ENCODE data around the gene MAGEB10. TPM values are rescaled to one million over a fixed set of nuclear protein-coding genes. Genes with fewer than 3 reads are reported as not detected.

The MAGEB10 gene
- total RNA-seq, 1 experiment from 2014 or later = not detected

- Histone ChIP-seq H3K9ac (ENCODE audit: low read length) (no peak overlapping the region), H3K27me3 (ENCODE audit: insufficient read depth, low read length) (no peaks in the 10 kb centered on the region), H3K4me3 (replicated peaks in 1 of 2; ENCODE audit: low read depth in 1 of 2, low read length in 2 of 2) (no peak overlapping the region), H3K27ac (ENCODE audit: low read depth, low read length) (no peak overlapping the region), H3K9me3 (ENCODE audit: control insufficient read depth in 1 of 2, insufficient read depth in 1 of 2, low read depth in 1 of 2, low read length in 2 of 2) (no peaks in the 10 kb centered on the region), H2AFZ (ENCODE audit: low read depth, low read length, poor library complexity, severe bottlenecking) (no peak overlapping the region), H3K4me2 (ENCODE audit: low read length) (no peak overlapping the region), H3K79me2 (ENCODE audit: insufficient read depth, low read length) (no peaks in the 10 kb centered on the region), H3K36me3 (ENCODE audit: control insufficient read depth in 1 of 2, insufficient read depth in 2 of 2, low read length in 2 of 2) (no peaks in the 10 kb centered on the region), H3K4me1 (ENCODE audit: control insufficient read depth in 1 of 2, insufficient read depth in 2 of 2, low read length in 2 of 2) (no peaks in the 10 kb centered on the region), H3K9me2 (ENCODE audit: insufficient read depth) (no peaks in the 10 kb centered on the region), H4K20me1 (ENCODE audit: insufficient read depth) (no peaks in the 10 kb centered on the region)
- CTCF ChIA-PET = no interaction called here
- intact Hi-C loops (cut with micrococcal nuclease) = no loop called here
- TF ChIP-seq CBX3 (IDR thresholded peaks at IDR 0.05; ENCODE audit: low read depth) (no peak), POLR2AphosphoS5 (IDR thresholded peaks at IDR 0.05; ENCODE audit: low read depth, low read length) (no peak)
- BruUV-seq (replicated peaks) = no TSS peak
- DNase-seq (ENCODE audit: low read depth, low spot score) (no peak), ATAC-seq (no peak)
- POLR2A ChIA-PET = no interaction called here
- RAD21 ChIA-PET (ENCODE audit: low non-redundant PET in 1 of 2, low total read pairs in 2 of 2, uncharacterized antibody in 2 of 2, unreplicated experiment in 2 of 2) = no interaction called here
Measured at GRCh38 chrX:27842859-27843258, 35.1 kb downstream of the MAGEB10 start.

GRCh38 chrX:27860337-27860736, 52.5 kb downstream of the MAGEB10 start:
- CTCF ChIA-PET = no interaction called here
- POLR2A ChIA-PET = no interaction called here
- H4K20me1 ChIP-seq (ENCODE audit: insufficient read depth) = no peaks in the 10 kb centered on the region
- no peaks in the 10 kb centered on the region for H3K9me2 ChIP-seq (ENCODE audit: insufficient read depth)
- no TSS peak for BruUV-seq (replicated peaks)
- TF ChIP-seq ZBTB33 (IDR thresholded peaks at IDR 0.05; ENCODE audit: extremely low read depth, insufficient replicate concordance, low read length) = no peak
- TF ChIP-seq EGR1 (IDR thresholded peaks at IDR 0.05; ENCODE audit: low read depth) = no peak
- no peak for TF ChIP-seq POLR2AphosphoS5 (IDR thresholded peaks at IDR 0.05; ENCODE audit: low read depth, low read length)
- no peak for TF ChIP-seq CBX3 (IDR thresholded peaks at IDR 0.05; ENCODE audit: low read depth)
- TF ChIP-seq ATF3 (IDR thresholded peaks at IDR 0.05) = no peak
- no peak for TF ChIP-seq TCF7L2 (IDR thresholded peaks at IDR 0.05; ENCODE audit: borderline replicate concordance, extremely low read depth, insufficient read depth, insufficient read length)
- TF ChIP-seq ZNF274 (IDR thresholded peaks at IDR 0.05; ENCODE audit: low read depth, low read length) = no peak
- no peak for TF ChIP-seq POLR2A (IDR thresholded peaks at IDR 0.05; ENCODE audit: borderline replicate concordance, extremely low read depth, insufficient read depth, insufficient read length)
- no peak for TF ChIP-seq SRF (IDR thresholded peaks at IDR 0.05; ENCODE audit: low read depth)
- no peaks in the 10 kb centered on the region for H3K79me2 ChIP-seq (ENCODE audit: insufficient read depth, low read length)
- RAD21 ChIA-PET (ENCODE audit: low non-redundant PET in 1 of 2, low total read pairs in 2 of 2, uncharacterized antibody in 2 of 2, unreplicated experiment in 2 of 2) = no interaction called here
- ATAC-seq (no peak), DNase-seq (ENCODE audit: low read depth, low spot score) (no peak)
- no peak overlapping the region for H2AFZ ChIP-seq (ENCODE audit: low read depth, low read length, poor library complexity, severe bottlenecking)
- H3K9me3 ChIP-seq (ENCODE audit: control insufficient read depth in 1 of 2, insufficient read depth in 1 of 2, low read depth in 1 of 2, low read length in 2 of 2) = no peaks in the 10 kb centered on the region
- H3K27me3 ChIP-seq (ENCODE audit: insufficient read depth, low read length) = no peaks in the 10 kb centered on the region
- H3K36me3 ChIP-seq (ENCODE audit: control insufficient read depth in 1 of 2, insufficient read depth in 2 of 2, low read length in 2 of 2) = no peaks in the 10 kb centered on the region
- intact Hi-C loops (cut with micrococcal nuclease) = no loop called here
- no peak overlapping the region for H3K4me3 ChIP-seq (replicated peaks in 1 of 2; ENCODE audit: low read depth in 1 of 2, low read length in 2 of 2)
- no peak overlapping the region for H3K4me2 ChIP-seq (ENCODE audit: low read length)
- H3K9ac ChIP-seq (ENCODE audit: low read length) = no peak overlapping the region
- H3K27ac ChIP-seq (ENCODE audit: low read depth, low read length) = no peak overlapping the region
- no peaks in the 10 kb centered on the region for H3K4me1 ChIP-seq (ENCODE audit: control insufficient read depth in 1 of 2, insufficient read depth in 2 of 2, low read length in 2 of 2)
